ENCODE results near the gene GHRH. TPM values are rescaled to one million over a fixed set of nuclear protein-coding genes. Genes with fewer than 3 reads are reported as not detected.

GHRH gene
- total RNA-seq, 1 donor from 2014 or later, result not detected

GRCh38 chr20:37299718-37300528 is 38.3 kb upstream of the GHRH start:
- Mint-ChIP-seq H3K27me3 (ENCODE audit: low read depth) (no peaks in the 10 kb centered on the region), H3K9me3 (no peaks in the 10 kb centered on the region), H3K36me3 (ENCODE audit: low read depth) (peaks cover 25% of the 10 kb centered on the region), H3K27ac (ENCODE audit: unreplicated experiment) (no peak overlapping the region), H3K4me1 (peaks cover 17% of the 10 kb centered on the region), H3K4me3 (no peak overlapping the region)
- DNase-seq (ENCODE audit: low read depth, low spot score), result no peak
- TF ChIP-seq CTCF (conservative IDR thresholded peaks at IDR 0.05), result no peak

DNA sequence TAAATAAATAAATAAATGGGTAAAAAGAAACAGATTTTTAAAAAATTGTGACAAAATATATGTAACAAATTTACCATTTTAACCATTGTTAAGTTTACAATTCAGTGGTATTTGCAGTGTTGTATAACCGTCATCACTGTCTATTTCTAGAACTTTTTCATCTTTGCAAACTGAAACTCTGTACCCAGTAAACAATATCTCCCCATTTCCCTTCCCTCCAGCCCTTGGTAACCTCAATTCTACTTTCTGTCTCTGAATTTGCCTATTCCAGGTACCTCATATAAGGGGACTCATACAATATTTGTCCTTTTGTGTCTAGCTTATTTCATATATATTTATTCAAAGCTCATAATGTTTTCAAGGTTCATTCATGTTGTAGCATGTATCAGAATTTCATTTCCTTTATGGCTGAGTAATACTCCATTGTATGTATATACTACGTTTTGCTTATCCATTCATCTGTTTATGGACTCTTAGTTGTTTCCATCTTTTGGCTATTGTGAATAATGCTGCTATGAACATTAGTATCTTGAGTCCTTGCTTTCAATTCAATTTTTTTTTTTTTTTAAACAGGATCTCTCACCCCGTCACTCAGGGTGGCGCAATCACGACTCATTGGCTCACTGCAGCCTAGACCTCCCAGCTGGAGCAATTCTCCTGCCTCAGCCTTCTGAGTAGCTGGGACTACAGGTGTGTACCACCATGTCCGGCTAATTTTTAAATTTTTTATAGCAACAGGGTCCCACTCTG is 36.8 kb upstream of the GHRH start:
- TF ChIP-seq CTCF (conservative IDR thresholded peaks at IDR 0.05), result no peak
- DNase-seq (ENCODE audit: low read depth, low spot score), result no peak
- Mint-ChIP-seq H3K4me1 (peaks cover 24% of the 10 kb centered on the region), H3K27me3 (ENCODE audit: low read depth) (no peaks in the 10 kb centered on the region), H3K9me3 (peaks cover 3% of the 10 kb centered on the region), H3K36me3 (ENCODE audit: low read depth) (peaks cover 31% of the 10 kb centered on the region), H3K27ac (ENCODE audit: unreplicated experiment) (no peak overlapping the region), H3K4me3 (no peak overlapping the region)

GRCh38 chr20:37297066-37297736 is 35.6 kb upstream of the GHRH start:
- Mint-ChIP-seq H3K9me3 (peaks cover 7% of the 10 kb centered on the region), H3K36me3 (ENCODE audit: low read depth) (peaks cover 35% of the 10 kb centered on the region), H3K4me1 (peaks cover 27% of the 10 kb centered on the region), H3K27ac (ENCODE audit: unreplicated experiment) (no peak overlapping the region), H3K4me3 (no peak overlapping the region), H3K27me3 (ENCODE audit: low read depth) (no peaks in the 10 kb centered on the region)
- no peak for TF ChIP-seq CTCF (conservative IDR thresholded peaks at IDR 0.05)
- DNase-seq (ENCODE audit: low read depth, low spot score), result no peak

DNA sequence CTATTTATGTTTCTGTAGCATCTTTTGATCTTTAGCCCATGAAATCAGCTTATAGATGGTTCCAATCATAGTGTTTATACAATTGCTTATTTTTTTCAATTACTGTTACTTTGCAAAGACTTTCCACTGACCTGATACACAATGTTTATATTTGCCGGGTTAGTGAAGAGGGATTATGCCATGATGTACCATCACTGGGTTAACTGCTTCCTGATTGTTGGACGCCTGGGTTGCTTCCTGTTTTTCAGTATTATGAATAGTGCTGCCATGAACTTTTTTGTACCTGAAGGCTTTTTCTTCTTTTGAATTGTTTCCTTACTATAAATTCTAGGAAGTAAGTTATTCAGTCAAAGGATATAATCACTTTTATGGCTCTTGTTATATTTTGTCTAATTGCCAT is 34.8 kb upstream of the GHRH start:
- H3K4me1 Mint-ChIP-seq, result peaks cover 33% of the 10 kb centered on the region
- H3K36me3 Mint-ChIP-seq (ENCODE audit: low read depth), result peaks cover 31% of the 10 kb centered on the region
- no peaks in the 10 kb centered on the region for H3K27me3 Mint-ChIP-seq (ENCODE audit: low read depth)
- no peak overlapping the region for H3K27ac Mint-ChIP-seq (ENCODE audit: unreplicated experiment)
- DNase-seq (ENCODE audit: low read depth, low spot score), result no peak
- TF ChIP-seq CTCF (conservative IDR thresholded peaks at IDR 0.05), result no peak
- H3K4me3 Mint-ChIP-seq, result no peak overlapping the region
- H3K9me3 Mint-ChIP-seq, result peaks cover 7% of the 10 kb centered on the region

GRCh38 chr20:37295595-37295994 is 34.0 kb upstream of the GHRH start:
- H3K27ac Mint-ChIP-seq (ENCODE audit: unreplicated experiment), result no peak overlapping the region
- no peak for TF ChIP-seq CTCF (conservative IDR thresholded peaks at IDR 0.05)
- no peak for DNase-seq (ENCODE audit: low read depth, low spot score)
- H3K36me3 Mint-ChIP-seq (ENCODE audit: low read depth), result peaks cover 31% of the 10 kb centered on the region
- no peak overlapping the region for H3K4me3 Mint-ChIP-seq
- H3K9me3 Mint-ChIP-seq, result peaks cover 7% of the 10 kb centered on the region
- H3K4me1 Mint-ChIP-seq, result peaks cover 37% of the 10 kb centered on the region
- no peaks in the 10 kb centered on the region for H3K27me3 Mint-ChIP-seq (ENCODE audit: low read depth)

Measured in neural crest cell (in vitro differentiated cells).